ENCODE data around the gene PRSS36.

PRSS36 gene

DNA sequence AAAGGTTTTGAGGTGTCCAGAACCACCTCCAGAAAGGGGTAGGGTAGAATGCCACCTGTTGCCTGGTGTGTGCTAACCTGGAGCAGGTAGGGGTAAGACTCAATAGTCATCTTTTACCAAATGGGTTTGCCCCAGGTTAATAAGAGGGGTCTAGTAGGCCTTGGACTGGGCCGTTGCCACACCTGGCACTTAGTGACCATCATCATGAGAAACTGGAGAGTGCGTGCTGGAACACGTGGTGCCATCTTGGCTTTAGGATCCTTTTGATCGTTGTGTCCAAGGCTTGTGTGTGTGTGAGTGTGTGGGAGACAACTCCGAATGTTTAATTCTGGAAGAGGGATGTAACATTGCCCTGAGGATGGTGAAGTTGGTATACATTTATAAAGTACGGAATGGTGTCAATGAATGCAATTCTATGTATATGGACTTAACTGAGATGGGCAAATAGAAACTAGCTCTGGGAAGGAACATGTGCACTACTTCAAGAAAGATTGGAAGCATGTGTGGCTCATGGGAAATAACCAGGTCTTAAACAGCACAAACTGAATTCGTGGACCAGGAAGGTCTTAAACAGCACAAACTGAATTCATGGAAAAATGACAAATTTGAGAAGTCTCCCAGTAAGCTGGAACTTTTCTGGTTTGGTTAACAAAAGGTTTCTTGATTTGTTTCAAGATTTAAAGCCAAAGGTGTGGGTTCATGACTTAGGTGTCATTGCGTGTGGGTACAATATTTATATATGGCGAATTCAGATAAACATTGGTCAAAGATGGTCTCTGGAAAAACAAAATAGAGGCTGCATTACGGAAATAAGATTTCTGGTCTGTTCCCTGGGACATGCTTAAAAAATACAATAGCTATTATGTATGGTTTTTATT is 37.3 kb upstream of the PRSS36 start:
- TF ChIP-seq, protein P1, sequence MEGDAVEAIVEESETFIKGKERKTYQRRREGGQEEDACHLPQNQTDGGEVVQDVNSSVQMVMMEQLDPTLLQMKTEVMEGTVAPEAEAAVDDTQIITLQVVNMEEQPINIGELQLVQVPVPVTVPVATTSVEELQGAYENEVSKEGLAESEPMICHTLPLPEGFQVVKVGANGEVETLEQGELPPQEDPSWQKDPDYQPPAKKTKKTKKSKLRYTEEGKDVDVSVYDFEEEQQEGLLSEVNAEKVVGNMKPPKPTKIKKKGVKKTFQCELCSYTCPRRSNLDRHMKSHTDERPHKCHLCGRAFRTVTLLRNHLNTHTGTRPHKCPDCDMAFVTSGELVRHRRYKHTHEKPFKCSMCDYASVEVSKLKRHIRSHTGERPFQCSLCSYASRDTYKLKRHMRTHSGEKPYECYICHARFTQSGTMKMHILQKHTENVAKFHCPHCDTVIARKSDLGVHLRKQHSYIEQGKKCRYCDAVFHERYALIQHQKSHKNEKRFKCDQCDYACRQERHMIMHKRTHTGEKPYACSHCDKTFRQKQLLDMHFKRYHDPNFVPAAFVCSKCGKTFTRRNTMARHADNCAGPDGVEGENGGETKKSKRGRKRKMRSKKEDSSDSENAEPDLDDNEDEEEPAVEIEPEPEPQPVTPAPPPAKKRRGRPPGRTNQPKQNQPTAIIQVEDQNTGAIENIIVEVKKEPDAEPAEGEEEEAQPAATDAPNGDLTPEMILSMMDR (IDR thresholded peaks at IDR 0.05) = no peak

- TF ChIP-seq, protein P1 (IDR thresholded peaks at IDR 0.05) = no peak
Measured at GRCh38 chr16:31186176-31186575, 36.3 kb upstream of the PRSS36 start.

DNA sequence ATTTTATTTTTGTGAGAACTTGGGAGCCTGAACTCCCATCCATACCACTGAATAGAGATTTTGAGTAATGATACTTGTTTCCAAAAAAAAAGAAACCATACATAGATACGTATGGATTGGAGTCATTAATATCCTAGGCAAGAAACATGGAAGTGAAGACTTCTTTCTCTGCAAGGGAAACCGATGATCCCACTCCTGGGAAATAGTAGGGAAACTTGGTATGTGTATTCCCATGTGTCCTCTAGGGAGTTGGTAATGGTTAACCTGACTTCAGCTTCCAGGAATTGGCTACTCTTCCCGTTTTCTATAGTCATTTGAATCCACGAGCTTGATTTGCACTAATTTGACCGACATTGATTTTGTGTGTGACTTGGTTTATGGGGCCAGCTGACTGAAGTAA is 35.5 kb upstream of the PRSS36 start:
- TF ChIP-seq, protein P1 (IDR thresholded peaks at IDR 0.05) = no peak

DNA sequence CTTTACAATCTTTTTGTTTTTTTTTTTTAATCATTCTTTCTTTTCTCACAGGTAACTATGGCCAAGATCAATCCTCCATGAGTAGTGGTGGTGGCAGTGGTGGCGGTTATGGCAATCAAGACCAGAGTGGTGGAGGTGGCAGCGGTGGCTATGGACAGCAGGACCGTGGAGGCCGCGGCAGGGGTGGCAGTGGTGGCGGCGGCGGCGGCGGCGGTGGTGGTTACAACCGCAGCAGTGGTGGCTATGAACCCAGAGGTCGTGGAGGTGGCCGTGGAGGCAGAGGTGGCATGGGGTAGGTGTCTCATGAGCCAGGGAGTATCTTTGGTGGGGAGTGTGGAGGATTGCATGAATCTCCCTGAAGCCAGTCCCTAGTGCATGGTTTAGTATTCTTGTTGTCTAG is 35.0 kb upstream of the PRSS36 start:
- TF ChIP-seq, protein P1 (IDR thresholded peaks at IDR 0.05) = no peak

DNA sequence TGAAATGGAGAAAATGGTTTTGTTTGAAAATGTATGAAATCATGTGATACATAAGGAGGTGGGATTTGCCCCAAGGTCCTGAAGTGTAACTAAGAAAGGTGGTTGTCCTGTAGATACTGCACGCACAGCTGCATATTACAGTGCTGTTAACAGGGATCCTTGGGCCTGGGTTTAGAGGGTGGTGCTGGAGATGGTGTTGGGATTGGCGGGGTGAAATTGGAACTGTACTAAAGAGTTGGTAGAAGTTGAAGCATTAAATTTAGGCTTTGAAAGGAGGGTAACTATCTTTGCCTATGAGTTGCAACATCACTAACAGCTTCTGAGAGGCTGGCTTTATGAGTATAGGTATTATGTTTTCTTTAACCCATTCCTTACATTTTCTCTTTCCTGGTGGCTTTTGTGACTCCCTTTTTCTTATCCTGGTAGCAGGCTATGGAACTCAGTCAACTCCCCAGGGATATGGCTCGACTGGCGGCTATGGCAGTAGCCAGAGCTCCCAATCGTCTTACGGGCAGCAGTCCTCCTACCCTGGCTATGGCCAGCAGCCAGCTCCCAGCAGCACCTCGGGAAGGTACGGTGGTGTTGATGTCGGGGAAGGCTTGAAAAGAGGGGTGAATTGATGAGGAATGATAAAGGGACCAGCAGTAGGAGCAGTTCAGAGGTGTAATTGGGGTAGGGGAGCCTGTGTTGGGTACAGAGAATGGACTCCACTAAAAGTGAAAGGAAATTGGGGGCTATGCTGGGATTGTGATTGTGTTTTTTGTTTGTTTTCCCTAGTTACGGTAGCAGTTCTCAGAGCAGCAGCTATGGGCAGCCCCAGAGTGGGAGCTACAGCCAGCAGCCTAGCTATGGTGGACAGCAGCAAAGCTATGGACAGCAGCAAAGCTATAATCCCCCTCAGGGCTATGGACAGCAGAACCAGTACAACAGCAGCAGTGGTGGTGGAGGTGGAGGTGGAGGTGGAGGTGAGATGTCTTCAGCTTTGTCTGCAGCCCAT is 33.9 kb upstream of the PRSS36 start:
- TF ChIP-seq, protein P1 (IDR thresholded peaks at IDR 0.05) = no peak

- TF ChIP-seq, protein P1 (IDR thresholded peaks at IDR 0.05) = no peak
Measured at GRCh38 chr16:31182391-31182790, 32.5 kb upstream of the PRSS36 start.

GRCh38 chr16:31181102-31181830 is 31.4 kb upstream of the PRSS36 start:
- TF ChIP-seq, protein P1 (IDR thresholded peaks at IDR 0.05) = no peak
